Thoracic aorta (tissue), 2 donors: ENCODE data around the gene PSMC3IP. TPM values are rescaled to one million over a fixed set of nuclear protein-coding genes. Genes with fewer than 3 reads are reported as not detected.
A peak's percentile ranks its signal among the peaks of the same experiment; 100 is the strongest.
"Not testable (repeated sequence)": the region's sequence is repeated elsewhere in the genome, so short reads cannot be mapped to it uniquely, and the experiment has no call there.

Experiments used
- ATAC-seq: fragments of 150-250 bp; one replicate; pipeline ENCODE4 v1.8.0; 2017; ENCODE audit warnings: low read depth; ENCODE audit not compliant: insufficient number of reproducible peaks, low FRiP score
- DNase-seq: peaks from one replicate; pipeline ENCODE4 v3.0.0-alpha.2; 2020; ENCODE audit warnings: low spot score
- H3K27ac ChIP-seq, 2 donors: fragments of 200-600 bp; sonication (generic); 1 replicate in 1 of 2; 2 replicates in 1 of 2; pipeline ENCODE4 v1.5.1; 2016; ENCODE audit warnings: mild to moderate bottlenecking in 2 of 2, moderate library complexity in 2 of 2
- H3K27me3 ChIP-seq: fragments of 200-600 bp; sonication (generic); replicated peaks from 2 replicates; pipeline ENCODE4 v1.6.0; 2016; ENCODE audit warnings: mild to moderate bottlenecking; ENCODE audit not compliant: insufficient read depth
- H3K36me3 ChIP-seq: fragments of 200-600 bp; sonication (generic); one replicate; pipeline ENCODE4 v1.5.1; 2016
- H3K4me1 ChIP-seq, 2 donors: fragments of 200-600 bp; sonication (generic); 1 replicate in 1 of 2; 2 replicates in 1 of 2; pipeline versions ENCODE4 v1.5.1 to v1.6.0; 2016; ENCODE audit warnings: low read depth in 2 of 2, mild to moderate bottlenecking in 1 of 2; ENCODE audit not compliant: control insufficient read depth in 1 of 2
- H3K4me3 ChIP-seq: fragments of 200-600 bp; sonication (generic); 2 replicates; pipeline ENCODE4 v1.5.1; 2016; ENCODE audit warnings: mild to moderate bottlenecking
- H3K9me3 ChIP-seq: fragments of 200-600 bp; sonication (generic); 2 replicates; pipeline ENCODE4 v1.5.1; 2016
- total RNA-seq, 2 donors: library from RNA; depleted of rRNA; stranded (reverse); fragments of >200 nt; gene quantifications; one replicate each; pipeline versions ENCODE4 v1.1.0 to v1.2.3, GENCODE V29; 2016
- TF ChIP-seq, protein P1 (sequence below): fragments of 200-600 bp; sonication (generic); IDR thresholded peaks from one replicate; pipeline ENCODE4 v1.5.1; 2019; ENCODE audit warnings: antibody characterized with exemption

The PSMC3IP gene
- total RNA-seq, 2 donors from 2014 or later = 6.6 TPM; not detected in 1

- no peaks in the 10 kb centered on the region for H3K9me3 ChIP-seq
- no peak overlapping the region for H3K4me3 ChIP-seq
- ATAC-seq (no peak), DNase-seq (no peak)
- no peak overlapping the region for H3K27ac ChIP-seq
- H3K36me3 ChIP-seq = no peaks in the 10 kb centered on the region
- no peaks in the 10 kb centered on the region for H3K27me3 ChIP-seq
- H3K4me1 ChIP-seq = peaks cover 11 to 16% of the 10 kb centered on the region in 2 donors
- TF ChIP-seq, protein P1, sequence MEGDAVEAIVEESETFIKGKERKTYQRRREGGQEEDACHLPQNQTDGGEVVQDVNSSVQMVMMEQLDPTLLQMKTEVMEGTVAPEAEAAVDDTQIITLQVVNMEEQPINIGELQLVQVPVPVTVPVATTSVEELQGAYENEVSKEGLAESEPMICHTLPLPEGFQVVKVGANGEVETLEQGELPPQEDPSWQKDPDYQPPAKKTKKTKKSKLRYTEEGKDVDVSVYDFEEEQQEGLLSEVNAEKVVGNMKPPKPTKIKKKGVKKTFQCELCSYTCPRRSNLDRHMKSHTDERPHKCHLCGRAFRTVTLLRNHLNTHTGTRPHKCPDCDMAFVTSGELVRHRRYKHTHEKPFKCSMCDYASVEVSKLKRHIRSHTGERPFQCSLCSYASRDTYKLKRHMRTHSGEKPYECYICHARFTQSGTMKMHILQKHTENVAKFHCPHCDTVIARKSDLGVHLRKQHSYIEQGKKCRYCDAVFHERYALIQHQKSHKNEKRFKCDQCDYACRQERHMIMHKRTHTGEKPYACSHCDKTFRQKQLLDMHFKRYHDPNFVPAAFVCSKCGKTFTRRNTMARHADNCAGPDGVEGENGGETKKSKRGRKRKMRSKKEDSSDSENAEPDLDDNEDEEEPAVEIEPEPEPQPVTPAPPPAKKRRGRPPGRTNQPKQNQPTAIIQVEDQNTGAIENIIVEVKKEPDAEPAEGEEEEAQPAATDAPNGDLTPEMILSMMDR = no peak
These were observed 28.4 kb downstream of the PSMC3IP start for GRCh38 chr17:42548993-42549755.

DNA sequence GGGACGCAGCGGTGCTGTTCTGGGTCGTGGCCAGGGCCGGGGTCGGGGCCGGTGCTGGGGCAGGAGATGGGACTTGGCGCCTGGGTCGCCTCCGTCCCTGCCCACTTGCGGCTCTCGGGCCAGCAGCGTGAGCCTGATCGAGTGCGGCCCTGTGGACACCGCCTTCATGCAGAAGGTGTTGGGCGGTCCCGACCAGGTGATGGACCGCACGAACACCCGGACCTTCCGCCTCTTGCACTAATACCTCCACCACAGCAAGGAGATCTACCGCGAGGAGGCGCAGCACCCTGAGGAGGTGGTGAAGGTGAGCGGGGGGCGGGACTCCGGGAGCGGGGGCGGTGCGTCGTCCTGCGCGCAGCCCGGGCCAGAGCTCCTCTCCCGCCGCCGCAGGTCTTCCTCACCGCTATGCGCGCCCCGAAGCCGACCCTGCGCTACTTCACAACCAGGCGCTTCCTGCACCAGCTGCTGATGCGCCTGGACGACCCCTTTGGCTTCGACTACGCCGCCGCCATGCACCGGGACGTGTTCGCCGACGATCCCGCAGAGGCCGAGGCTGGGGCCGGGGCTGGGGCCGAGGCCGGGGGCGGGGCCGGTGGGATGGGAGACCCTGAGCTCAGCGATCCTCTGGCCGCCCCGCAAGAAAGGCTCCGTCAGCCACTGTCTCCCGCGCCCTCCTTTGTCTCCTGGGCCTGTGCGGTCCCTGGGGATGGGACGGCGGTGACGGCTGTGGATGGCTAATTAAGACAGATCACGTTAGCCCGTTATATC, 29.3 kb downstream of the PSMC3IP start:
- Histone ChIP-seq H3K36me3 (peaks cover 1% of the 10 kb centered on the region), H3K4me1 (peaks cover 3 to 7% of the 10 kb centered on the region in 2 donors), H3K9me3 (no peaks in the 10 kb centered on the region), H3K4me3 (peak overlapping the region; percentile 32), H3K27me3 (no peaks in the 10 kb centered on the region), H3K27ac (no peak overlapping the region)
- DNase-seq (no peak), ATAC-seq (no peak)
- TF ChIP-seq, protein P1 = no peak

- no peak for ATAC-seq
These were observed 29.8 kb downstream of the PSMC3IP start for GRCh38 chr17:42547698-42548069.

DNA sequence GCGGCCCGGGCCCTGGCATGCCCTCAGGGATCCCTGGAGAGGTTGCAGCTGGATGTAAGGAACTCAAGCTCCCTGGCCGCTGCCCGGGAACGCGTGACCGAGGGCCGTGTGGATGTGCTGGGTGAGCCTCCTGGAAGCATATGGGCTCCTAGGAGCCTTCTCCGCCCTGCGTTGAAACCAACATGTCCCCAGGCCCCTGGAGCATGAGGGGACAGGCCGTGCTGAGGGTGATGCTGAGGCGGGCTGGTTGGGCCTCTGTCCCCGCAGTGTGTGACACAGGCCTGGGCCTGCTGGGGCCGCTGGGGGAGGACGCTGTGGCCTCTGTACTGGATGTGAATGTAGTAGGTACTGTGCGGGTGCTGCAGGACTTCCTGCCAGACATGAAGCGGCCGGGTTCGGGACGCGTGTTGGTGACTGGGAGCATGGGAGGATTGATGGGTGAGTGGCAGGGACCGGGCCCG, 30.5 kb downstream of the PSMC3IP start:
- no peak for ATAC-seq
- TF ChIP-seq, protein P1 = no peak
- H3K27ac ChIP-seq = no peak overlapping the region

More at GRCh38 chr17:42547698-42548069, 29.8 kb downstream of the PSMC3IP start:
- no peaks in the 10 kb centered on the region for H3K9me3 ChIP-seq
- DNase-seq = no peak
- H3K27ac ChIP-seq = no peak overlapping the region
- H3K36me3 ChIP-seq = peaks cover 7% of the 10 kb centered on the region
- H3K4me1 ChIP-seq = peaks cover 1 to 3% of the 10 kb centered on the region in 2 donors
- no peaks in the 10 kb centered on the region for H3K27me3 ChIP-seq
- TF ChIP-seq, protein P1 = no peak
- H3K4me3 ChIP-seq = no peak overlapping the region

DNA sequence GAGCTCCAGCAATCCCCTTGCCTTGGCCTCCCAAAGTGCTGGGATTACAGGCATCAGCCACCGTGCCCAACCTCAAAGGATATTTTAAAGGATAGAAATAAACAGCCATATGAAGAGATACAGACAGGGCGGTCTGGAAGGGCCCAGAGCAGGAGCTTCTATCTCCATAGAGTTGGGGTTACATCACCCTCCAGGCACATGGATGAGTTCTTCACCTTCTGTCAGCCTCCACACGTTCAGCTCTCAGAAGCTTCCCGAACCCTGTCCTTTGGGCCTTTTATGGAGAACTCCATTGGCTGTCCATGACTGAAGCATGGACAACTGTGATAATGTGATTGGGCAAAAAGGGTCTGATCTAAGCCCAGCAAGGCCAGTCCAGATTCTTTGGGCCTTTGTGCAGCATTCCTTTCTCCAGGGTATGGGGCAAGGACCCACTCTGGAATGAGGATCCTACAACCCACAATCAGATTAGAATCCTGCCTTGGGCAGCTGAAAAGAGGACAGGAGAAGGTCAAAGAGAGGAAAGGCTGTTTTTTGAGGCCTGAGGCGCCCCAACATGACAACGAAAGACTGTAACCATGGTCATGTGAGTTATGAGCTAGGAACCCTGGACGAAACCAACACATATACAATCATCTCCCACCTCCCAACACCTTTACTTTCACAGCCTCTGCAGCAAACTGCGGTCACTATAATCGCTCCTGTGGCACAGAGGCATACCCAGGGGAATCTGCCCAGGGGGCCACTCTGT, 31.6 kb downstream of the PSMC3IP start:
- ATAC-seq, DNase-seq, H3K9me3 ChIP-seq, H3K27me3 ChIP-seq, H3K27ac ChIP-seq, H3K4me1 ChIP-seq, H3K4me3 ChIP-seq: not testable (repeated sequence)
- peaks cover 14% of the 10 kb centered on the region for H3K36me3 ChIP-seq

More for the DNA sequence above, 30.5 kb downstream of the PSMC3IP start:
- no peaks in the 10 kb centered on the region for H3K27me3 ChIP-seq
- no peaks in the 10 kb centered on the region for H3K9me3 ChIP-seq
- peaks cover 13% of the 10 kb centered on the region for H3K36me3 ChIP-seq
- DNase-seq = no peak
- H3K4me1 ChIP-seq = peaks cover 0 to 3% of the 10 kb centered on the region in 2 donors
- no peak overlapping the region for H3K4me3 ChIP-seq
